Measurements from ENCODE around the gene UTP14A.

UTP14A gene

GRCh38 chrX:129953881-129954280 is 47.9 kb downstream of the UTP14A start:
- no peak for DNase-seq (ENCODE audit: low spot score)

GRCh38 chrX:129954804-129955203 is 48.8 kb downstream of the UTP14A start:
- no peak for DNase-seq (ENCODE audit: low spot score)

- DNase-seq (ENCODE audit: low spot score), result no peak
Observed at GRCh38 chrX:129955682-129956081, 49.7 kb downstream of the UTP14A start.

- no peak for DNase-seq (ENCODE audit: low spot score)
Observed at GRCh38 chrX:129956145-129956544, 50.2 kb downstream of the UTP14A start.

GRCh38 chrX:129956765-129957164 is 50.8 kb downstream of the UTP14A start:
- no peak for DNase-seq (ENCODE audit: low spot score)

- no peak for DNase-seq (ENCODE audit: low spot score)
Observed at GRCh38 chrX:129957241-129958082, 51.5 kb downstream of the UTP14A start.

GRCh38 chrX:129958083-129958465 is 52.1 kb downstream of the UTP14A start:
- DNase-seq (ENCODE audit: low spot score), result no peak

- DNase-seq (ENCODE audit: low spot score), result no peak
Observed at GRCh38 chrX:129958814-129959492, 53.0 kb downstream of the UTP14A start.

- no peak for DNase-seq (ENCODE audit: low spot score)
Observed at GRCh38 chrX:129959493-129959832, 53.5 kb downstream of the UTP14A start.

GRCh38 chrX:129961180-129962083 is 55.5 kb downstream of the UTP14A start:
- DNase-seq (ENCODE audit: low spot score), result no peak

- no peak for DNase-seq (ENCODE audit: low spot score)
Observed at GRCh38 chrX:129963729-129964128, 57.8 kb downstream of the UTP14A start.

GRCh38 chrX:129965166-129965565 is 59.2 kb downstream of the UTP14A start:
- DNase-seq (ENCODE audit: low spot score), result no peak

- no peak for DNase-seq (ENCODE audit: low spot score)
Observed at GRCh38 chrX:129968968-129969367, 63.0 kb downstream of the UTP14A start.

- no peak for DNase-seq (ENCODE audit: low spot score)
Observed at GRCh38 chrX:129976441-129976840, 70.5 kb downstream of the UTP14A start.

Data from pons (tissue), 1 donor.